ENCODE data around the gene RAPGEF1. TPM values are rescaled to one million over a fixed set of nuclear protein-coding genes. Genes with fewer than 3 reads are reported as not detected.

Gene RAPGEF1
- total and polyA plus RNA-seq, 2 of the 13 experiments (the other 11 are each of a cell fraction or from before 2014, with no cell fraction given), result 21.2 to 38.9 TPM

GRCh38 chr9:131584858-131585257 is 155.0 kb downstream of the RAPGEF1 start (continued):
- no peak for TF ChIP-seq GLI4 (CRISPR knock-in tag; IDR thresholded peaks at IDR 0.05; ENCODE audit: borderline replicate concordance)

GRCh38 chr9:131583836-131584555 is 155.9 kb downstream of the RAPGEF1 start:
- DNase-seq (ENCODE audit: low spot score) (no peak), ATAC-seq (no peak), FAIRE-seq (no peak)
- ChIA-PET CTCF (ENCODE audit: low intra/inter-chr PET ratio, low total read pairs) (no interaction called here), POLR2A (no interaction called here)
- Histone ChIP-seq H3K4me1 (ENCODE audit: insufficient read depth, low read length) (0 out of 2 replicates have a peak, but pooled peaks cover 6% of the 10 kb centered on the region), H3K36me3 (replicated peaks in 1 of 2; ENCODE audit: control insufficient read depth in 1 of 2, insufficient read depth in 2 of 2, low read length in 2 of 2) (peaks cover 15 to 61% of the 10 kb centered on the region in 2 experiments; a peak in 4 of 5 replicates), H4K20me1 (ENCODE audit: insufficient read depth, low read length) (no peaks in the 10 kb centered on the region), H3K79me2 (ENCODE audit: insufficient read depth, low read length) (no peaks in the 10 kb centered on the region), H3K9me3 (ENCODE audit: low read length) (no peaks in the 10 kb centered on the region), H3K4me3 (replicated peaks in 1 of 3; ENCODE audit: insufficient read depth in 1 of 3, low read depth in 2 of 3, low read length in 3 of 3) (no peak overlapping the region), H3K27me3 (ENCODE audit: control insufficient read depth in 1 of 2, insufficient read depth in 2 of 2, low read length in 2 of 2) (no peaks in the 10 kb centered on the region), H3K4me2 (ENCODE audit: low read depth, low read length) (no peak overlapping the region), H3K9ac (ENCODE audit: insufficient read depth, low read depth, low read length) (no peak overlapping the region), H3K27ac (ENCODE audit: extremely low read length, insufficient read depth, low read length) (no peak overlapping the region), H2AFZ (ENCODE audit: low read length) (no peak overlapping the region)
- no TSS peak for BruUV-seq (replicated peaks)
- intact Hi-C loops (cut with micrococcal nuclease; ENCODE audit: unreplicated experiment) (no loop called here), in situ Hi-C loops (cut with HindIII; ENCODE audit: extremely low pct_ligation_motif_present, low pct_unique_long_range_greater_than_20kb) (loop anchor here (25.0 kb wide), 1 partner anchor 653 kb away; no protein-coding TSS in a partner anchor)
- no peak for TF ChIP-seq ZIK1 (CRISPR knock-in tag; IDR thresholded peaks at IDR 0.05; ENCODE audit: borderline replicate concordance, low read depth)
- TF ChIP-seq SOX6 (IDR thresholded peaks at IDR 0.05), result no peak
- TF ChIP-seq SOX6 (CRISPR knock-in tag; IDR thresholded peaks at IDR 0.05), result no peak
- TF ChIP-seq HIC2 (CRISPR knock-in tag; IDR thresholded peaks at IDR 0.05; ENCODE audit: low read depth), result no peak
- no peak for TF ChIP-seq KDM4B (CRISPR knock-in tag; IDR thresholded peaks at IDR 0.05)
- no peak for TF ChIP-seq ZNF343 (CRISPR knock-in tag; IDR thresholded peaks at IDR 0.05)
- no peak for TF ChIP-seq ZNF639 (CRISPR knock-in tag; conservative IDR thresholded peaks at IDR 0.05)
- TF ChIP-seq MAFF (IDR thresholded peaks at IDR 0.05; ENCODE audit: low read depth, low read length), result no peak
- WGBS (ENCODE audit: low lambda C conversion rate), result 100% methylated on average over 22 of the region's 27 CpGs
